HCT116 (cell line): ENCODE measurements around the gene DIP2B. TPM values are rescaled to one million over a fixed set of nuclear protein-coding genes. Genes with fewer than 3 reads are reported as not detected.

Experiments used
- ATAC-seq: fragments of 200-7000 bp; cut with Tn5 transposase; 2 replicates; pipeline ENCODE4 v1.9.1; 2020; ENCODE audit warnings: mild to moderate bottlenecking, moderate library complexity
- BruUV-seq: library from RNA; stranded (reverse); fragments of 400-500 nt; replicated peaks from 2 replicates; lab custom pipeline; 2021; lab: Mats Ljungman, UMichigan
- CTCF ChIA-PET: fragments of 300-600 bp; sonication (Branson Sonifier 250); formaldehyde crosslinking; loops from one replicate; lab custom pipeline; 2021; ENCODE audit warnings: antibody characterized with exemption; lab: Charles Lee
- POLR2A ChIA-PET: fragments of 300-600, 350-600 bp; sonication (Branson Sonifier 250); formaldehyde crosslinking; loops from one replicate; lab custom pipeline; 2021; ENCODE audit warnings: antibody characterized with exemption; lab: Charles Lee
- RAD21 ChIA-PET, 2 experiments: fragments of 300-600 bp; sonication (Branson Sonifier 250); formaldehyde crosslinking; loops; one replicate each; lab custom pipeline; 2023; ENCODE audit warnings: low total read pairs in 2 of 2; ENCODE audit not compliant: uncharacterized antibody in 2 of 2, unreplicated experiment in 2 of 2, low non-redundant PET in 1 of 2; lab: Charles Lee
- DNase-seq: peaks from one replicate; pipeline ENCODE4 v3.0.0-alpha.2; 2010; ENCODE audit warnings: low read depth, low spot score
- H2AFZ ChIP-seq: fragments of 200-600 bp; shearing (Covaris generic), sonication (generic); 2 replicates; pipeline ENCODE4 v1.6.1; 2017; ENCODE audit warnings: low read depth, mixed run types, mixed read lengths, antibody characterized with exemption, low read length; ENCODE audit not compliant: poor library complexity, severe bottlenecking
- H3K27ac ChIP-seq: 2 replicates; pipeline ENCODE4 v1.5.1; 2012; ENCODE audit warnings: low read depth, low read length
- H3K27me3 ChIP-seq: fragments of 200-600 bp; sonication (generic); 2 replicates; pipeline ENCODE4 v1.6.1; 2016; ENCODE audit warnings: mixed run types, low read length, mixed read lengths; ENCODE audit not compliant: insufficient read depth
- H3K36me3 ChIP-seq, 2 experiments: fragments of 200-500 bp in 1 of 2; fragments of 200-600 bp in 1 of 2; sonication (Bioruptor generic) in 1 of 2; sonication (generic) in 1 of 2; 2 replicates each; pipeline versions ENCODE4 v1.5.1 to v1.6.1; 2014 to 2016; ENCODE audit warnings: low read length in 2 of 2, inconsistent platforms in 1 of 2, mixed read lengths in 1 of 2, mixed run types in 1 of 2; ENCODE audit not compliant: insufficient read depth in 2 of 2, control insufficient read depth in 1 of 2
- H3K4me1 ChIP-seq, 2 experiments: fragments of 200-600 bp in 1 of 2; sonication (generic) in 1 of 2; 2 replicates each; pipeline versions ENCODE4 v1.5.1 to v1.6.1; 2012 to 2017; ENCODE audit warnings: low read length in 2 of 2, inconsistent platforms in 1 of 2, mild to moderate bottlenecking in 1 of 2, mixed read lengths in 1 of 2, mixed run types in 1 of 2, moderate library complexity in 1 of 2; ENCODE audit not compliant: insufficient read depth in 2 of 2, control insufficient read depth in 1 of 2
- H3K4me2 ChIP-seq: fragments of 200-600 bp; sonication (generic); 2 replicates; pipeline ENCODE4 v1.6.1; 2017; ENCODE audit warnings: mixed run types, low read length, mixed read lengths
- H3K4me3 ChIP-seq, 2 experiments: fragments of 200-600 bp in 1 of 2; sonication (generic) in 1 of 2; replicated peaks in 1 of 2; 2 replicates each; pipeline ENCODE4 v1.5.1; 2011 to 2016; ENCODE audit warnings: low read length in 2 of 2, control low read depth in 1 of 2, low read depth in 1 of 2, mild to moderate bottlenecking in 1 of 2, mixed read lengths in 1 of 2, mixed run types in 1 of 2
- H3K79me2 ChIP-seq: fragments of 200-600 bp; sonication (generic); 2 replicates; pipeline ENCODE4 v1.6.1; 2017; ENCODE audit warnings: mild to moderate bottlenecking, mixed run types, low read length, moderate library complexity, mixed read lengths; ENCODE audit not compliant: insufficient read depth
- H3K9ac ChIP-seq: fragments of 200-600 bp; sonication (generic); 2 replicates; pipeline ENCODE4 v1.6.1; 2016; ENCODE audit warnings: low read length, mixed read lengths
- H3K9me2 ChIP-seq: fragments of 200-600 bp; sonication (generic), shearing (Covaris generic); 2 replicates; pipeline ENCODE4 v1.6.1; 2017; ENCODE audit warnings: mixed run types, mild to moderate bottlenecking, moderate library complexity; ENCODE audit not compliant: insufficient read depth
- H3K9me3 ChIP-seq, 2 experiments: fragments of 200-500 bp in 1 of 2; fragments of 200-600 bp in 1 of 2; sonication (Bioruptor generic) in 1 of 2; sonication (generic) in 1 of 2; 2 replicates each; pipeline ENCODE4 v1.6.1; 2014 to 2017; ENCODE audit warnings: low read length in 2 of 2, mixed read lengths in 2 of 2, inconsistent platforms in 1 of 2, low read depth in 1 of 2, mild to moderate bottlenecking in 1 of 2, mixed run types in 1 of 2, moderate library complexity in 1 of 2; ENCODE audit not compliant: control insufficient read depth in 1 of 2, insufficient read depth in 1 of 2
- H4K20me1 ChIP-seq: fragments of 200-600 bp; sonication (generic), shearing (Covaris generic); 2 replicates; pipeline ENCODE4 v1.6.1; 2017; ENCODE audit warnings: mixed run types, mild to moderate bottlenecking, moderate library complexity; ENCODE audit not compliant: insufficient read depth
- ATF3 ChIP-seq: IDR thresholded peaks from 2 replicates; pipeline ENCODE4 v1.6.1; 2012
- CEBPB ChIP-seq: IDR thresholded peaks from 2 replicates; pipeline ENCODE4 v1.6.1; 2012; ENCODE audit warnings: low read depth
- CTCF ChIP-seq, 3 experiments: fragments of 200-600 bp in 1 of 3; sonication (generic) in 1 of 3; IDR thresholded peaks in 2 of 3; conservative IDR thresholded peaks in 1 of 3; 2 replicates each; pipeline ENCODE4 v1.5.1; 2012 to 2017; ENCODE audit warnings: low read depth in 2 of 3, low read length in 2 of 3, antibody characterized with exemption in 1 of 3, borderline replicate concordance in 1 of 3, control low read depth in 1 of 3, mild to moderate bottlenecking in 1 of 3, mixed read lengths in 1 of 3, mixed run types in 1 of 3, moderate library complexity in 1 of 3; ENCODE audit not compliant: insufficient read depth in 1 of 3
- EGR1 ChIP-seq: IDR thresholded peaks from 2 replicates; pipeline ENCODE4 v1.6.1; 2012; ENCODE audit warnings: low read depth
- EZH2 ChIP-seq: fragments of 200-600 bp; sonication (generic); IDR thresholded peaks from 2 replicates; pipeline ENCODE4 v1.6.1; 2017; ENCODE audit warnings: antibody characterized with exemption, mixed run types
- FOSL1 ChIP-seq: IDR thresholded peaks from 2 replicates; pipeline ENCODE4 v1.6.1; 2012; ENCODE audit warnings: low read depth
- JUND ChIP-seq: IDR thresholded peaks from 2 replicates; pipeline ENCODE4 v1.6.1; 2012
- MAX ChIP-seq: IDR thresholded peaks from 2 replicates; pipeline ENCODE4 v1.6.1; 2012
- POLR2AphosphoS5 ChIP-seq: IDR thresholded peaks from 2 replicates; pipeline ENCODE4 v1.6.1; 2011; ENCODE audit warnings: mild to moderate bottlenecking, low read depth, low read length, moderate library complexity
- SIN3A ChIP-seq: IDR thresholded peaks from 2 replicates; pipeline ENCODE4 v1.6.1; 2012; ENCODE audit warnings: low read depth
- SRF ChIP-seq: IDR thresholded peaks from 2 replicates; pipeline ENCODE4 v1.6.1; 2012; ENCODE audit warnings: low read depth
- TCF7L2 ChIP-seq: IDR thresholded peaks from 2 replicates; pipeline ENCODE4 v1.7.0; 2011; ENCODE audit warnings: borderline replicate concordance, inconsistent platforms; ENCODE audit not compliant: insufficient read depth, insufficient read length; ENCODE audit errors: extremely low read depth
- YY1 ChIP-seq: IDR thresholded peaks from 2 replicates; pipeline ENCODE4 v1.6.1; 2011; ENCODE audit warnings: low read length, low read depth, moderate library complexity, mild to moderate bottlenecking; ENCODE audit not compliant: insufficient replicate concordance; ENCODE audit errors: extremely low read depth
- ZBTB33 ChIP-seq: IDR thresholded peaks from 2 replicates; pipeline ENCODE4 v1.6.1; 2011; ENCODE audit warnings: mild to moderate bottlenecking, low read length, moderate library complexity; ENCODE audit not compliant: insufficient replicate concordance; ENCODE audit errors: extremely low read depth
- ZFX ChIP-seq: fragments of 450-650 bp; IDR thresholded peaks from 2 replicates; pipeline ENCODE4 v1.6.1; 2017
- ZNF274 ChIP-seq: fragments of 200-500 bp; sonication (Bioruptor generic); IDR thresholded peaks from 2 replicates; pipeline ENCODE4 v1.6.1; 2014; ENCODE audit warnings: mild to moderate bottlenecking, low read depth, low read length, inconsistent platforms
- intact Hi-C: fragments of 100-400 bp; cut with micrococcal nuclease; formaldehyde crosslinking; loops from 2 replicates; pipeline ENCODE4 v1.10.0; 2022
- total RNA-seq: library from RNA; stranded (reverse); gene quantifications from one replicate; pipeline ENCODE4 v1.2.1, GENCODE V29; 2021; ENCODE audit not compliant: unreplicated experiment

DIP2B gene
- total RNA-seq, 1 experiment from 2014 or later: 32.3 TPM

GRCh38 chr12:50610171-50610570 lies 105.4 kb downstream of the DIP2B start:
- no peaks in the 10 kb centered on the region for H3K36me3 ChIP-seq
- no TSS peak for BruUV-seq
- DNase-seq: no peak
- no peak overlapping the region for H3K9ac ChIP-seq
- H3K27me3 ChIP-seq: no peaks in the 10 kb centered on the region
- ChIA-PET RAD21 (no interaction called here), CTCF (no interaction called here), POLR2A (no interaction called here)
- peaks cover 18 to 28% of the 10 kb centered on the region in 2 experiments for H3K4me1 ChIP-seq
- no peak for ATAC-seq
- intact Hi-C loops: no loop called here
- no peaks in the 10 kb centered on the region for H4K20me1 ChIP-seq
- no peak overlapping the region for H3K4me2 ChIP-seq
- TF ChIP-seq YY1: no peak
- no peak overlapping the region for H3K27ac ChIP-seq
- H3K9me3 ChIP-seq: no peaks in the 10 kb centered on the region
- peaks cover 13% of the 10 kb centered on the region; the same call in 1 of the 2 replicates for H3K79me2 ChIP-seq
- no peak overlapping the region for H2AFZ ChIP-seq
- H3K9me2 ChIP-seq: no peaks in the 10 kb centered on the region
- no peak overlapping the region for H3K4me3 ChIP-seq

- peaks cover 24 to 38% of the 10 kb centered on the region in 2 experiments for H3K4me1 ChIP-seq
- no peak for ATAC-seq
- DNase-seq: no peak
- no peaks in the 10 kb centered on the region for H4K20me1 ChIP-seq
- no peaks in the 10 kb centered on the region for H3K9me3 ChIP-seq
- H3K9me2 ChIP-seq: no peaks in the 10 kb centered on the region
- BruUV-seq: no TSS peak
- ChIA-PET RAD21 (no interaction called here), POLR2A (no interaction called here), CTCF (no interaction called here)
- H3K36me3 ChIP-seq: no peaks in the 10 kb centered on the region
- no peak overlapping the region for H3K4me3 ChIP-seq
- intact Hi-C loops: no loop called here
- H3K4me2 ChIP-seq: no peak overlapping the region
- no peak overlapping the region for H3K27ac ChIP-seq
- H3K27me3 ChIP-seq: no peaks in the 10 kb centered on the region
- H2AFZ ChIP-seq: no peak overlapping the region
- peaks cover 11% of the 10 kb centered on the region; the same call in 1 of the 2 replicates for H3K79me2 ChIP-seq
- H3K9ac ChIP-seq: no peak overlapping the region
- no peak for TF ChIP-seq POLR2AphosphoS5
- no peak for TF ChIP-seq ATF3
- TF ChIP-seq ZNF274: no peak
- TF ChIP-seq SIN3A: no peak
- no peak for TF ChIP-seq ZFX
- TF ChIP-seq MAX: no peak
- TF ChIP-seq SRF: no peak
- TF ChIP-seq JUND: no peak
- TF ChIP-seq TCF7L2: no peak
- no peak for TF ChIP-seq EGR1
- TF ChIP-seq EZH2: no peak
- TF ChIP-seq CTCF (IDR thresholded peaks at IDR 0.05 in 2 of 3, conservative IDR thresholded peaks at IDR 0.05 in 1 of 3; ENCODE audit: borderline replicate concordance in 1 of 3, insufficient read depth in 1 of 3, low read depth in 2 of 3, low read length in 2 of 3): no peak
- no peak for TF ChIP-seq CEBPB
- no peak for TF ChIP-seq ZBTB33
- TF ChIP-seq YY1: no peak
- TF ChIP-seq FOSL1: no peak
Measured at GRCh38 chr12:50611021-50611744, 106.4 kb downstream of the DIP2B start.
